Activated T-cell treated with anti-CD3 and anti-CD28 coated beads, Interleukin-2, amount 50 U/mL, for 24 hours (primary cell): Measurements from ENCODE around the gene SLC10A1.
"Not testable (repeated sequence)": the region's sequence is repeated elsewhere in the genome, so short reads cannot be mapped to it uniquely, and the experiment has no call there.

Experiments
- DNase-seq: peaks from one replicate; pipeline ENCODE4 v3.0.0-alpha.2; 2020
- H3K27ac Mint-ChIP-seq: 2 replicates; pipeline ENCODE4 v1.8.0; 2020; ENCODE audit warnings: mild to moderate bottlenecking, mixed read lengths
- H3K27me3 Mint-ChIP-seq: 2 replicates; pipeline ENCODE4 v1.8.0; 2020; ENCODE audit warnings: mixed read lengths
- H3K36me3 Mint-ChIP-seq: 2 replicates; pipeline ENCODE4 v1.8.0; 2020; ENCODE audit warnings: low read depth, mixed read lengths
- H3K4me1 Mint-ChIP-seq: 2 replicates; pipeline ENCODE4 v1.8.0; 2020; ENCODE audit warnings: low read depth, mixed read lengths
- H3K4me3 Mint-ChIP-seq: 2 replicates; pipeline ENCODE4 v1.8.0; 2020; ENCODE audit warnings: mild to moderate bottlenecking, moderate library complexity, mixed read lengths
- H3K9me3 Mint-ChIP-seq: 2 replicates; pipeline ENCODE4 v1.8.0; 2020; ENCODE audit warnings: mixed read lengths

SLC10A1 gene

DNA sequence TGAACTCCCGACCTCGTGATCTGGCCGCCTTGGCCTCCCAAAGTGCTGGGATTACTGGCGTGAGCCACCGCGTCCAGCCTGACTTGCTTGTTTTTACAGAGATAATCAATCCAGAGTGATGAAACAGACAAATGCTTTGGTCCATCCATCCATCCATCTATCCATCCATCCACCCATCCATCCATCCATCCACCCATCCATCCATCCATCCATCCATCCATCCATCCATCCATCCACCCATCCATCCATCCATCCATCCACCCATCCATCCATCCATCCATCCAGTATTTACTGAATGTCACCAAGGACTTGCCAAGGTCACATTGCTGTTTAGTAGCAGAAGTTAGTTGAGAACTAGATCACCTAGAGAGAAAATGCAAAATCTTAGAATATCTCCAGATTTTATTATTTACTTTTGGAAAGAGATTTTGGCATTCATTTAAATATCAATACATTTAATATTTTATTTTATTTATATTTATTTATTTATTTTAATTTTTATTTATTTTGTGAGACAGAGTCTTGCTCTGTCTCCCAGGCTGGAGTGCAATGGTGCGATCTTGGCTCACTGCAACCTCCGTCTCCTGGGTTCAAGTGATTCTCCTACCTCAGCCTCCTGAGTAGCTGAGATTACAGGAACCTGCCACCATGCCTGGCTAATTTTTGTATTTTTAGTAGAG is 65.0 kb downstream of the SLC10A1 start:
- not testable (repeated sequence) for H3K9me3 Mint-ChIP-seq, H3K4me1 Mint-ChIP-seq, H3K4me3 Mint-ChIP-seq, H3K27ac Mint-ChIP-seq, H3K27me3 Mint-ChIP-seq, DNase-seq, H3K36me3 Mint-ChIP-seq

DNA sequence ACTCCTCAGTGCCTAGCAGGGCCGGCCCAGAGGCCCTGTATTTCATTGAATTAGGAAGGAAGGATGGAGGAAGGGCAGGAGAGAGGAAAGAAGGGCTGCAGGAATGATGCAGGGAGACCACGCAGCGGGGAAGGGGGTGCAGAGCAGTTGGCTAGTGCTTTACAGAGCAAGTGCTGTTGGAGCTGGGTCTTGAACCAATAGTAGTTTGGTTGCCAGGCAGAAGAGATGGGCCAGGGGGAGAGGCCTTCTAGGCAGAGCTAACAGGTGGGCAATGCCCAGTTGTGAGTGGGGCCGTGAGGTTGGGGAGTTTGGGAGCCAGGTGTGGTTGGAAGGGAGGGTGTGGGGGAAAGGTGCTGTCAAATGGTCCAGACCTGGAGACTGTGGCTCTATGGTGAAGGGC is 69.2 kb downstream of the SLC10A1 start:
- no peak overlapping the region for H3K27ac Mint-ChIP-seq
- peaks cover 25% of the 10 kb centered on the region for H3K4me1 Mint-ChIP-seq
- no peaks in the 10 kb centered on the region for H3K36me3 Mint-ChIP-seq
- no peak overlapping the region for H3K4me3 Mint-ChIP-seq
- H3K27me3 Mint-ChIP-seq, result no peaks in the 10 kb centered on the region
- no peak for DNase-seq
- no peaks in the 10 kb centered on the region for H3K9me3 Mint-ChIP-seq

DNA sequence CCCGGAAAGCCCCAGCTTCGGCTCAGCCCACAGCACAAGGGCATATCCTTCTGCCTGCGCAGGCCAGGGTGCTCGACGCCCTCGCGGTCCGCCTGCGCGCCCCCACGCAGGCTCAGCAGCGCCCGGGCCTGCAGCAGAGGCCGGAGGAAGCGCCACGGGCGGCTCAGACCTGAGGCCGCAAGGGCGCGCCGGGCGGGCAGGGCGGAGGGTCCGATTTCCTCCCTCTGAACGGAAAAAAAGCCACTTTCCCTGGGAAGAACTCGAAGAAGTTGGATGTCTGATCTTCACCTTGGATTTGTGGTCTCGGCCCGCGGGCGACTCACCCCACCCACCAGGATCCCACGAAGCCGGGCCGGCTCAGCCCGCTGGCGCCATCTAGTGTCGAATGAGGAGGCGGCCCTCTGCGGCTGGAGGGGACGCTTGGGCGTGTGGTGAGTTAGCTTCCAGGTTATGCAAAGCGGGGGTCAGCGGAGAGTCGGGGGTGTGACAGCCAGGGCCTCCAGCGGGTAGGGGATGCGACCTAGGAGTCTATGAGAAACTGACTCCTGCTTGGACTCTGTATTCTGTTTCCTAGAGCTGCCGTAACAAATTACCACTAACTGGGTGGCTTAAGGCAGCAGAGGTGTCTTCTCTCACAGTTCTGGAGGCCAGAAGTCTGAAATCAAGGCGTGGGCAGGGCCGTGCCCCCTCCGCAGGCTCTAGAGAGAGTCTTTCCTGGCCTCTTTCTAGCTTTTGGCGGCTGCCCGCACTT is 70.1 kb downstream of the SLC10A1 start:
- no peaks in the 10 kb centered on the region for H3K36me3 Mint-ChIP-seq
- peak overlapping the region; percentile 63 for H3K4me3 Mint-ChIP-seq
- peak; percentile 92 for DNase-seq
- peak overlapping the region; percentile 84 for H3K27ac Mint-ChIP-seq
- H3K9me3 Mint-ChIP-seq, result no peaks in the 10 kb centered on the region
- H3K27me3 Mint-ChIP-seq, result no peaks in the 10 kb centered on the region
- peaks cover 25% of the 10 kb centered on the region for H3K4me1 Mint-ChIP-seq
